ENCODE measurements around the gene KRT15.
A peak's percentile ranks its signal among the peaks of the same experiment; 100 is the strongest.

The KRT15 gene

DNA sequence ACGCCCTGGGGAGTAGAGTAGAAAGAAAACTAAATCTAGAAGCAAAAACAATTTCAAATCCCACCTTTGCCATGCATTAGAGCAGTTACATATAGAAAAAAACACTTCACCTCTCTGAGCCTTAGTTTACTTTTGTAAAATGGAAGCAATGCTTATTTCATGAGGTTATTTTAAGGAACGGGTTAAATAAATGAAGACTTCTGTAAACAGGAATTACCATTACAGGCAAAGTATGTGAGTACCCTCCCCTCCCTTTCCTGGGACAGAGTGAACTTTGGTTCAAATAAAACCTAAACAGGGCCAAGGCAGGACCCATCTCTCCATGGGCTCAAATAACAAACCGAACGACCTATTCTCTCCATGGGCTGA is 4.5 kb upstream of the KRT15 start:
- no peak for DNase-seq

DNA sequence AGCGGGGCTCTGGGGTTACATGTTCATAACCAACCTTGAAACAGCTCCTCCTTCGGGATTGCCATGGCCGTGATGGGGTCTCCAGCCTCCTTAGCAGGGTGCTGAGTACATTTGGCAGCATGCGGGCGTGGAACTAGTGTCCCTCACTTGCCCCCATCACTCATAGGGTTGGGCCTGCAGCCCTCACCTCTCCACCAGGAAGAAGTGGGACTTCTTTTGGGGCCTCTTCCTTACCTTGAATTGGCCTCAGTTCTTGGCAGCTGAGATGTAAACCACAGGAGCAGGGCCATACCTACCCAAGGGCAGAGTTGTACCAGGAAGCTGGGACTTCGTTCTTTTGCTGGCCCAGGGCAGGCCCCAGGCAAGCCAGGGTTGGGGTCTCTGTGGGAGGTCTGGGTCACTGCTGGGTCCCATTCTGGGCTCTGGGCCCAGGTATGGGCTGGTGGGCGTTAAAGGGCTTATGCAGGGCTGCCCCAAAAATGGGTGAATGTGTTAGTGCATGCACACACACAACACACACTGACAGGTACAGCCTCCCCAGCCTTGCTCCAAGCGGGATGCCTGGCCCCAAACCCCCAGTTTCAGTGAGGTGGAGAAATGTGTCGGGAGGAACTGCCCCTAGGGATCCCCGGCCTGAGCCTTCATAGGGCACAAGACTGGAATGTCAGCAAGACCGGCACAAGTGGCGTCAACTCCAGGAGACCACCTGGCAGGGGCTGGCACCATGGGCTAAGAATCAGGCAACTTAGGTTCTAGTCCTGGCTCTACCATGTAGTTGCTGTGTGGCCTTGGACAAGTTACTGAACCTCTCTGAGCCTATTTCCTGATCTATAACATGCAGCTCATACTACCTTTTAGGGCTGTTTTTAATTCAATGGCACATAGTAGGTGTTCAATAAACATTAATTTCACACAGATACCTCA is 3.9 kb upstream of the KRT15 start:
- no peak for DNase-seq

DNA sequence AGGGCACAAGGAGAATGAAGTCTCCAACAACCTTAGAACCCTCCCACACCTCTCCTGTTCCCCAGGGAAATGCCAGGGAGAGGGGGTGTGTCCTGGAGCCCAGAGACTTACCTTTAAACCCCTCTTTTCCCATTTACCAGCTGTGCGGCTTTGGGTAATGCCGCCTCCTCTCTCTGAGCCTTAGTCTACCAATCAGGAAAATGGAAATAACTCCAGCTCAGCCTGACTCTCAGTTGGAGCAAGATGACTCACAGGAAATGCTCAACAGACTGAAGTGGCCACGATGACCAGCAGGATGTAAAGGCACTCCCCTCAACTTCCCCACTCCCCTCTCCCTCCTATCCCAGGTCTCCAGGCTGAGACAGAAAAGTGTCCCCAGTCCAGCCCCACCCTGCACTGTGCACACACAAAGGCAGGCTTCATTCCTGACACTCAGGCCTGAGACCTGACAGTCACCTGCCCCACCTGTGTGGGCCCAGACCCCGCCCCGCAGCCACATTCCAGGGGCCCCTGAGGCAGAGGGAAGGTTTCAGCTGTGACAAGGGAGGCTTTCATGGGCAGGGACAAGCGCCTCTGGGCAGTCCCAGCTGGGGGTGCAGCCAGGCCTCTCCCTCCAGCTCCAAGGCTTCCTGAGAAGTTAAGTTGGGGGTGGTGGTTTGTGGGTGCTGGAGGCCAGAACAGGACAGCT is 3.0 kb upstream of the KRT15 start:
- DNase-seq, result no peak

DNA sequence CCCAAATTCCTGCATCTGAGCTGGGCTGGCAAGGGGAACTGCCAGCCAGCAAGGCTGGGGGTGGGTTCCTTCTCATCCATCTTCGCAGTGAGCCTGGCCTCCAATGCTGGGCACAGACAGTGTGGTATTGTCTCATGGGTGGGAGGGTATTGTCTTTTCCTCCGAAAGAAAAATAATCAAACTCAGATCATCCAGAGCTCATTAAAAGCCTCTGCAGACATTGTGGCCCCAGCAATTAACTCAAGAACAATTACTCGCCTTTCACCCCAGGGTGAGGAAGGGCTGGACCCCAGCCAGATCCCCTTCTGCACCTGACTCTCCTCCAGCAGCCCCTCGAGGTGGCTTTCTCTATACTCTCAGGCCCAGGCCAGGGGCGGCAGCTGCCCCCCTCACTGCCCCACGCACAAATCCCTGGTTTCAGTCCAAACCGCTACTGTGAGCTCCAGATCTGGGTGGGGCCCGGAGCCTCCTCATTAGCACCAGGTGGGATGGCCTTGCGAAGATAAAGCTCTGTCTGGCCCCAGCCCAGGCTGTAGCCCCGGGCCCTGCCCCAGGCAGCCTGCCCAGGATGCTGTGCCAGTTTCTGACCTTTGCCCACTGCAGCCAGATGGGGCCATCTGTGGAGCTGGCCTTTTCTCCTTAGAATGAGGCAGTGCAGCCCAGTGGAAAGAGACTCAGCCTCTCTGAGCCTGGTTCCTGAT is 2.3 kb upstream of the KRT15 start:
- peak; percentile 63 for DNase-seq

DNA sequence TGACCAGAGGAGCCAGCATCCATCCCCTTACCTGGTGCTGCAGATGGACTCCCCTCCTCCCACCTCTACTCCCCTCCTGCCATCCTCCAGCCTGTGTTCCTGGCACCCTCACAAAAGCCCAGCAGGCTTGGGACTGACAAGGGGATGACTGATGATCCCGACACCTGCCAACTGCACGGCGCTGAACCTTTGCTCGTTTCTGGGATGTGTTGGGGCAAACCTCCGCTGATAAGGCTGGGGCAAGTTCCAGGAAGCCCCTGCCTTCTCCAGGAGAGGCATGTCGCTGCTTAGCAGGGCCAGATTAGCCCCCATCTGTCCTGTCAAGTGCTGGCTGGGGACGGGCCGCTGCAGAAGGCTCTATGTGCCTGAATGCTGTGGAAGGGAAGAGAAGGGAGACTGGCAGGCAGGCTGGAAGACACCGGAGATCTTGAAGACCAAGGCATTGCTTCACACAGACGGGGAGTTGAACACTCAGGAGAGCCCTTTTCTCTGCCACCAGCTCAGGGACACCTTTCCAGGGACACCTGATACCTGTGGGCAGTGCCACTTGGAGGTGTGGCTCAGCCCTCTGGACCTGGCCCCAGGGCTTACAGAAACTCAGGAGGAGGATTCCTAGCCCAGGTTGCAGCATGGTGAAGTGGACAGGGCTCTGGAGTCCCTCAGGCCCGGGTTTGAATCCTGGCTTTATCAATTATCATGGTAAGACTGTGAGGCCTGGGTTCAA is 973 bp upstream of the KRT15 start:
- DNase-seq, result peak; percentile 44

DNA sequence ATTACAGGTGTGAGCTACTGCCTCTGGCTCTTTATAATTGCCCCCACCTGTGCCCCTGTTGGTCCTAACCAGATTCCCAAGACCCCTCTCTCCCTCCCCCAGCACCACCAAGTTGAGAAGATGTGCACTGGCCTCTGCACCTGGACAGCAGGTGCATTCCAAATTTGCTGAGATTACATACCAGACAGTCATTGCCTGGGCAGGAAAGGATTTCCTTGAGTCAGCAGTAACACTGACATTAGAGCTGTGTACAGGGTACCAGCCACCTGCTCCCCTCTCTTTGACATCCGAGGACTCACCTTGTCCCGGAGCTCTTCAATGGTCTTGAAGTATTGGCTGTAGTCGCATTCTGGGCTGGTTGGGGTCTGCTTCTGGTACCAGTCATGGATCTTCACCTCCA is 659 bp downstream of the KRT15 start:
- DNase-seq, result no peak

DNA sequence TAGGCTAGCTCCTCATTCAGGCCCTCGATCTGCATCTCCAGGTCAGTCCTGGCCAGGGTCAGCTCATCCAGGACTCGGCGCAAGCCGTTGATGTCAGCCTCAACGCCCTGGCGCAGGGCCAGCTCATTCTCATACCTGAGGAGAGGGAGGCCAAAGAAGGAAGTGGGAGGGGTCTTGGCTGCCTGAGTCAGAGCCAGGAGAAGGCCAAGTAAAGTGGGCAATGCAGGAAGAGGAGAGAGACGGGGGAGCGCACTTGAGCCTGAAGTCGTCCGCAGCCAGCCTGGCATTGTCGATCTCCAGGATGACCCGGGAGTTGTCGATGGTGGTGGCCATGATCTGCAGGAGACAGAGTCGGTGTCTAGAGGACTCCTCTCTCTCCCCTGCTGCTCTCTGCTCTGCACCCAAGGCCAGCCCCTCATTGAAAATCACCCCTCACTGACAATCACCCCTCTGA is 1.8 kb downstream of the KRT15 start:
- no peak for DNase-seq

DNA sequence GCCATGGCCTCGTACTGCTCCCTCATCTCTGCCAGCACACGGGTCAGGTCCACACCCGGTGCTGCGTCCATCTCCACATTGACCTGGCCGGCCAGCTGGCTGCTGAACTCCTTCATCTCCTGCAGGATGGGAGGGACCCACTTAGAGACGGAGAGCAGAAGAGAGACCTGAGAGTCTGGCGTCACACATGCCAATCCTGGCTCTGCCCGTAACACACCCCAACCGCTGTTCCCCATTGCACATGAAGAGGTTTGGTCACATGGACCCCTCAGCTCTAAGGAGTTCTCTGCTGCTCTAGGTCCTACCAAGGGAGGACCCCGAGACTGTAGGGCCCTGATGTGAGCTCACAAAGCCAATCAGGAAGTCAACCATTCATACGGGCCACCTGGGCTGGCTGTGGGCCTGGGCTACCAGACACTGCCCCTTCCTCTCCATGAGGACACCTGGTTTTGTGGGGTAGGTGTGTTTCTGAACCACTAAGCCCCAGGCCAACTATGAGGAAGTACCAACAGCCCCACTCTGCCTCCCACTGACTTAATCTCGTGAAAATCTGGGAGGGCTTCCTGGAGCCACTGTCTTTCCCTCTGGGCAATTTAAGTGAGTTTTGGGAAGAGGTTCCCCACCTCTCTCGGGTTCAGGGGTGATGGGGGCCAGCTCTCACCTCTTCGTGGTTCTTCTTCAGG is 2.4 kb downstream of the KRT15 start:
- no peak for DNase-seq

DNA sequence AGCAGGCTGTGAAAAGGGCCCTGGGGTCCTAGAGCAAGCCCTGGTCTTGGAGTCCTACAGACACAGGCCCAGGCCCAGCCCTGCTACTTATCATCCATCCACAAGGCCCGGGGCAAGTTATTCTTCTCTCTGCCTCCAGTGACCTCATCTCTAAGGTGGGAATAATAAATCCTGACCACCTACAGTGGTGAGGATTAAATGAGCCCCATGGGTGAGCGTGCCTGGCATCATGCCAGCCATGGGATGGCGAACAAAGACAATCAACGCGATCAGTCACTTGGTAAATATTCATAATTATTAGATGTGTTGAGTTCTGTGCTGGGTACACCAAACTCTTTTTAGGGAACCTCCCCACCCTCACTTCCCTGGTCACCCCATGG is 5.5 kb downstream of the KRT15 start:
- no peak for DNase-seq

DNA sequence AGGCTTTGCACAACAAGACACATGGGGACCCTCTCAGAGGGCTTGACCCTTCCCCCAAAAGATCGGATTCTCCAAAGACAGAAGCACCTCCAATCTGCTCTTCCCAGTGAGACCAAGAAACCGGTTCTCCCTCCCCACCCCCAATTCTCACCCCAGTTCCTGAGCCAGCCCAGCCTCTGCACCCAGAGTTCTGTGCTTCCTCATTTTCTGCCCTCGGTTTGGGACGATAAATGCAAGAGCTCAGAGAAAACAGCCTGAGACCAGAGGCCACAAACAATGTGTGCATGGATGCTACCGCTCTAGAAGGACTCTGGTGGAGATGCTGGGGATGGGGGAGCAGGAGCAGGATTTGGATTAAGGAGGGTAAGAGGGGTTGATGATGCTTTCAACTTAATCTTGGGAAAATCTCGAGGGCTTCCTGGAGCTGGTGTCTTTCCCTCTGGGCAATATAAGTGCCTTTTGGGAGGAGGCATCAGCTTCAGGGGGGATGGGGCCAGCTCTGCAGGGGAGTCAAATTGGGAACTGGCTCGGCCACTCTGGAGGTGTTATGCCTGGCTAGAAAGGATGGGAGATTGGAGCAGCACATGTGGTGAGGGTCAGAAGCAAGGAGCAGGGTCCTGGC is 6.0 kb downstream of the KRT15 start:
- DNase-seq, result no peak

DNA sequence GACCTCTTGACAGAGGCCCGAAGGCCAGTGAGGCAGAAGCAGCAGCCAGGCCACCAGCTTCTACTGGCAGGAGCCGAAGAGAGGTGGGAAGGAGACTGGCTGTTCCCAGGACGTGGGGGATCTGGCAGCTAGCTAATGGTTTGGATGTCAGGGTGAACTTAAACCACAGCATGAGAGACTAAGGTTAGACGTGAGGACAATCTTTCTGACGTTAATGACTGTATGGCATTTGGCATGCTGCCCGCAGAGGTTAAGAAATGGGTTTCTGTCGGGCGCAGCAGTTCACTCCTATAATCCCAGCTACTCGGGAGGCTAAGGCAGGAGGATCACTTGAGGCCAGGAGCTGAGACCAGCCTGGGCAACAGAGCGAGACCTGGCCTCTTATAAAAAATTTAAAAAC is 7.0 kb downstream of the KRT15 start:
- no peak for DNase-seq

DNA sequence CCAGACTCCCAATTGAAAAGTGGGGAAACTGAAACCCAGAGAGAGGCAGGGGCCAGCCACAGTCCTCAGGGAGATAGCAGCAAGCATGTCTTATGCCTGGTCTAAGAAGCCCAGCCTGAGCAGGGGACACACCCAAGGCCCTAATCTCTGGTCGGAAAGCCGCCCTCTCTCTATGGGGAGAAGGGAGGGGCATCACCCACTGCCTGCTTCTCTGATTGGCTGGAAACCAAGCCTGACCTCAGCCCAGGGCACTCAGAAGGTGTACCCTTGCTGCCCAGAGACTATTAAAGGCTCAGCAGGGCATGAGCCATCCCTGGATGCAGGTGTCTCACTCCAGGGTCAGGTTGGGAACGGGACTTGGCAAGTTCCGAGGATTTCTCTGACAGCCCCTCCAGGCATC is 7.6 kb downstream of the KRT15 start:
- no peak for DNase-seq

DNA sequence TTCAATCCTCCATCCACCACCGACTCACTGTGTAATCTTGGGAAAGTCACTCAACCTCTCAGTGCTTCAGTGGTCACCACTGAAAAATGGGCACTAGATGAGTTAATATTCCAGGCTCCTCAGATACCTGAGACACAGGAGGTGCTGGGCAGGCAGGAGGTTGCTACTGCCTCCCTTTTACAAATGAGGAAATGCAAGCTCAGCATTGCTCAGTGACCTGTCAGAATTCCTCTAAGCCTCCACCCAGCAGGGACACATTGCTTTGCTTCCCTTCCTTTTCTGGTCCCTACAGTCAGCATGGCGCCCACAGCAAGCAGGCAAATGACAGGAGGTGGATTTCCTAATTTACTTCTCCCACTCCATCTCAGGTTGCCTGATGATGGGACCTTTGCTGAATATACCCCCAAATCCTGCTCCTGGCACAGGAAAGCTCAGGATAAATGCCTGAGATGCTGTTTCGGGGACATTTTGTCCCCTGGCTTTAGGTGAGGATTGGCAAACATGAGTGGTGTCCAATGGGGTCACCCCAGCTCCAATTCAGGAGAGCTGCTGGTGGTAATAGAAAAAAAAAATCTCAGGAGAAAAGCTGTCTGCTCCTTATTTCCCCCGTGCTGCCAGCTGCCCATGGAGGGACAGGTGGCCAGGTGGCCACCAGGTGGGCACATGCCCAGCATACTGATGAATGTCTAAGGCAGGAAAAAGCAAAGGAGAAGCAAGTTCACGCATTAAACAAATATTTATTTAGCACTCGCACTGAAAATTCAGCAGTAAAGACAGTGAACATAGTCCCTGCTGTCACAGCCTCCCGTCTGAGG is 8.2 kb downstream of the KRT15 start:
- DNase-seq, result no peak

DNA sequence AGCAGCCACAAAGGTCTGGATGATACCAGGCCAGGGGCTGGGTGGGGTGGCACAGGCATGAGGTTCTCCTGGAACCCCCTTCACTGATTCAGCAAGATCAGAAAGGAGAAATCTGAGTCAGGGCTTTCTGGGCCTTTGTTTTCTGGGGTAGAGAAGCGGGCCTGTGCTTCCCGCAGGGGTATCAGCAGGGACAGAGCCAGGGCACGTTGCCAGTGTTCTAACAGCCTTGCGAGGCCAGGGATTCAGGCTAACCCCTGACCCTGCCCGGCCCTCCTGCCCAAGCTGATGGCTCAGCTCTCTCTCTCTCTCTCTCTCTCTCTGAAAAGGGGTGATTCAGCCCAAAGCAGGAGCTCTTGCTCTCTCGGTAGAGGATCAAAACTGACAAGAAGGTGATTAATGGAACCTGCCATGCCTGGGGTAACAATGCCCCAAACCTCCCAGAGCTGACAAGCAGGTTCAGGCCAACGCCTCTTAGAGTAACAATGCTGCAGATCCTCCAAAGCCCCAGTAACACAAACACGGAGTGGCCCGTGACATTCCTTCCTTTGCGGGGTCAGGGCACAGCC is 11.3 kb downstream of the KRT15 start:
- no peak for DNase-seq

DNA sequence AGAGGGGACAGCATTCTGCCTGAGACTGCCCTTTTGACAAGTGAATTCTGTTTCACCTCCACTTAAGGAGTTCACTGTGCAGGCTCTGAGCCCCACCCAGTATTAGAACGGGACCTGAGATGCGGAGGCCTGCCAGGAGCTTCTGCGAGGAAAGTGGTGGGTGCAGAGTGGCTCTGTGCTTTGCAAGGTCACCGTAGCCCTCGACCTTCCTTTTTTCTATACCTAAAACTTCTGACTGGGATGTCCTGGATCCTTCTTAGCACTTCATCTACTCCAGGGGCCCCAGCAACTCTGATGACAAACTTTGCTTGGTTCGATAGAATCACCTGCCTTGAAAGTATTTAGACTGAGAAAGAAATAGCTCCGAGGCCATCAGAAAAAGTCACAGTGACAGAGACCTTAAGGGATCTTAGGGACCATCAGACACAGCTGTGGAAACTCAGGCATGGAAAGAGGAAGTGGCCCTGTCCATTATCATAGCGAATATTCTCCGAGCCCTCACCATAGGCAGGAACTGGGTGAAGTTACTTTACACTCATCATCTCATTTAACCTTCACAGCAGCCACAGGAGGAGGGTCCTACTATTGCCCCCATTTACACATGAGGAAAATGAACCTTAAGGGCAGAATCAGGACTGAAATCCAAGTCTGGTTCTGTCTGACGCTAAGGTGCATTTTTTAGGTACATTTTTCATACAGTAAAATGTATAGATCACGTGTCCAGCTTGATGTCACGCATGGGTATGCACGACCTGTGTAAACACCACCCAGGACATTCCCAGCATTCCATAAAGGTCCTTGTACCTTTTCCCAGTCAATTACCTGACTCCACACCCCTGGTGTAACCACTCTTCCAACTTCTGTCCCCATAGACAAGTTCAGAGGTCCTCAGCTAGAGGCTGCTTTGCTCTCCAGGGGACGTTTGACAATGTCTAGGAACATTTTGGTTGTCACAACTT is 12.6 kb downstream of the KRT15 start:
- DNase-seq, result no peak

DNA sequence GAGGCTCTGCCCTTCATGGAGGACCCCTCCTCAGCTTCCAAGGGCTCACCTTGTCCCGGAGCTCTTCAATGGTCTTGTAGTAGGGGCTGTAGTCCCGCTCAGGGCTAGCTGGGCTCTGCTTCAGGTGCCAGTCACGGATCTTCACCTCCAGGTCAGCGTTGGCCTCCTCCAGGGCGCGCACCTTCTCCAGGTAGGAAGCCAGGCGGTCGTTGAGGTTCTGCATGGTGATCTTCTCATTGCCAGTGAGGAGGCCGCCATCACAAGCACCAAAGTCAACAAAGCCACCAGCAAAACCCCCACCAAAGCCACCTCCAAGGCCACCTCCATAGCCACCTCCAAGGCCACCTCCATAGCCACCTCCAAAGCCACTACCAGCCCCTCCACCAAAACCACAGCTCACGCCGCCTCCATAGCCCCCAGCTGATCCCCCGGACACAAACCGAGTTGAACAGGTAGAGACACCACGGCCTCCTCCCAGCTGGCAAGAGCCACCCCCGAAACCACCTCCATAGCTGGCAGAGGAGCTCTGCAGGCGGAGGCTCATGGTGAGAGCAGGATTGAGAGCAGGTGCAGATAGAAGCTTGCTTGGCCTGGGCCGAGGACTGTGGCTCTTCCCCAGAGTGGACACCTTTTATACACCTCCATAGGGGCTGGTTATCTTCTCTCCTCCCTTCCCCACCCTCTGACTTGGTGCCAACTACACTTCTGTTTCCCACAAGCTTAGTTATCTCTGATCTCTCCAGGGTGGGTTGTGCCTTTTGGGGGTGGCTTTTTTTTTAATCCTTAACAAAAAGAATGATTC is 13.5 kb downstream of the KRT15 start, which contains the start of gene KRT13:
TSS of gene KRT13 (minus strand) at position 606 of the 802 bp plus-strand sequence. CDS start at position 544, 62 bp downstream.
- no peak for DNase-seq

DNA sequence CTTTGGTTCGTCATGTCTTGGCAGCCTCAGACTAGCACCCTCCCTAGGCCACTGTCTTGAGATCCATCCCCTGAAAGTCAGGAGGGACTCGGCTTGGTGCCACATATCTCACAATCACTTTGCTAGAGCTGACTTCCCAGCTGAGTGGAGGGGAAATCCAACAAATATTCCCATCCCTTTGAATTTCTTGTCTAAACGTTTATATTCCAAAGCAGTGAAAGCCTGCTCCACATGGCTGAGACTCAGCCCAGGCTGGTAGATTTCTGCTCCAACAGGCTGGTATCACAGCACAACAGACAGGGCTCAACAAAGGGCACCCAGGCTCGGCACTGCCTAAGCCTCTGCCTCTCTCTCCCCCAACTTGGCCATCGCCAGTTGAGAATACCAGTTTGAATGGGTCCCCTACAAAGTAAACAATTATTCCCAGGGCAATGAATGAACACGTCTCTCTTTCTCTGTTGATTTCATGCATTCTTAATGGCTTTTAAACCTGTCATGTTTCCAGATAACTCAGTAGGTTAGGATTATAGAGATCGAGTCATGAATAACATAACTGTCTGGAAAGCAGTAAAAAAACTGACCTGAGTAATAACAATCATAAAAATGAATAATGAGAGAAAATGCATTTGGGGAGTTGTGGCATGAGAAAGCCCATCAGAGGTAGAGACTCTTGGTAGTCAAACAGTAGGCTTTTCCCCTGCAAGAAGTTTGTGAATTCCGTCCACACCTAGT is 14.3 kb downstream of the KRT15 start:
- DNase-seq, result no peak

DNA sequence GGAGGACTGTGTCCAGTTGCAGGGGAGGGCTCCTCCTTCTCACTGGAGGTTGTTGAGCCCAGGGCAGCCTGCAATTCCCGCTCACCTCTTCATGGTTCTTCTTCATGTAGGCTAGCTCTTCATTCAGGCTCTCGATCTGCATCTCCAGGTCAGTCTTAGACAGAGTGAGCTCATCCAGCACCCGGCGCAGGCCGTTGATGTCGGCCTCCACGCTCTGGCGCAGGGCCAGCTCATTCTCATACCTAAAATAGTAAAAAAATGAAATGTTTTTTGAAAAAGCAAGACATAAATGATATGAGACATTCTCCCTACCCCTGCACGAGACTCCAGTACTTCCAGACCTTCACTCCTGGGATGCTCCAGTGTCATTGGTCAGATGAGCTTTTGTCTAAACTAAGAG is 15.5 kb downstream of the KRT15 start:
- DNase-seq, result no peak

Data from NCI-H1092 (cell line).